ENCODE data around the gene SUN3. TPM values are rescaled to one million over a fixed set of nuclear protein-coding genes. Genes with fewer than 3 reads are reported as not detected.

The SUN3 gene
- total RNA-seq, 2 donors from 2014 or later = not detected

DNA sequence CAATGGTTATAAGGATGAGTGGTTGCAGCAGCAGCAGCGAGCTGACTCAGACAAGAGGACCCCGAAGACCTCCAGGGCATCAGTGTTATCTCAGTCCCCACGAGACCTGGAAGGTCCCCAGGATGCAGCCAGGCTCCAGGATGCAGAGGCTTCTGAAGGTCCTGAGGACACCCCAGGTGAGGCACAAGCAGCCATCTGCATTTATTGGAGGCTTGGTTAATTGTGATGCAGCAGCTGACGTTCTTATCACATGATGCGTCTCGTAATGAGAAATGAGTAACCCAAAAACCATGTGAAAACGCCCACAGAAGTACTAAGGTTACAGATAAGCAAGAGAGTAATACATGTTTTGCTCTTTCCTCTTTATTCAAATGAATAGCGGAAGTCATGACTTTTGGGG is 23.8 kb upstream of the SUN3 start:
- H3K36me3 Mint-ChIP-seq (ENCODE audit: low read depth) = no peaks in the 10 kb centered on the region
- Histone ChIP-seq H3K9ac (ENCODE audit: extremely low read depth, low read length, poor library complexity, severe bottlenecking) (no peak overlapping the region), H3K4me3 (ENCODE audit: low read length) (no peak overlapping the region), H3K36me3 (ENCODE audit: control insufficient read depth, insufficient read depth, low read length) (no peaks in the 10 kb centered on the region), H3K27ac (ENCODE audit: low read depth, low read length) (no peak overlapping the region), H3K9me3 (ENCODE audit: control insufficient read depth, low read length) (peaks cover 13% of the 10 kb centered on the region), H3K4me1 (ENCODE audit: control insufficient read depth, insufficient read depth, low read length) (no peaks in the 10 kb centered on the region), H3K27me3 (ENCODE audit: control insufficient read depth, insufficient read depth, low read length, poor library complexity, severe bottlenecking) (no peaks in the 10 kb centered on the region)
- H3K4me1 Mint-ChIP-seq = peaks cover 2% of the 10 kb centered on the region
- no peak overlapping the region for H3K4me3 Mint-ChIP-seq
- no peak for DNase-seq
- H3K9me3 Mint-ChIP-seq = peaks cover 8% of the 10 kb centered on the region
- no peak for TF ChIP-seq CTCF (conservative IDR thresholded peaks at IDR 0.05)
- no peak overlapping the region for H3K27ac Mint-ChIP-seq
- H3K27me3 Mint-ChIP-seq (ENCODE audit: insufficient read depth) = no peaks in the 10 kb centered on the region
- WGBS, 2 experiments (ENCODE audit: insufficient coverage in 1 of 2, insufficient read length in 1 of 2) = 78 to 91% methylated on average over 7 to 8 of the region's 8 CpGs

DNA sequence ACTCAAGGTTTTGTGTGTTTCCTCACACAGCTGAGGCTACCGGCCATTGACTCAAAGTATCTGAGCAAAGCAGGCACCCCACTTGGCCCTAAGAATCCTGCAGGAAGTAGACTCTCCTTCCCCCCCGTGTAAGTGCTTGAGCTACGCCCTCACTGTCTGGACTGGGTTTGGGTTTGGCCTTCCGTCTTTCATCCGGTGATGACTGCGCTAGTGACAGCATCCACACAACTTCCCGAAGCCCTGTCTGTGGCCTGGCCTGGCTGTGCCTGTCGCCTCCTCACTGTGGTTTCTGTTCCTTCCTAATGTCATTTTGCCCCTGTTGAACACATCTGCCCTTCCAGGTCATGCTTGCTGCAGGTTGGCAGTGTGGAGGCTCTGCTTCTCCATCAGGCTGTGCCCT is 20.9 kb upstream of the SUN3 start:
- H3K36me3 ChIP-seq (ENCODE audit: control insufficient read depth, insufficient read depth, low read length) = no peaks in the 10 kb centered on the region
- Mint-ChIP-seq H3K27ac (no peak overlapping the region), H3K36me3 (ENCODE audit: low read depth) (no peaks in the 10 kb centered on the region), H3K27me3 (ENCODE audit: insufficient read depth) (no peaks in the 10 kb centered on the region), H3K4me1 (peaks cover 2% of the 10 kb centered on the region), H3K4me3 (no peak overlapping the region), H3K9me3 (no peaks in the 10 kb centered on the region)
- no peaks in the 10 kb centered on the region for H3K4me1 ChIP-seq (ENCODE audit: control insufficient read depth, insufficient read depth, low read length)
- H3K27ac ChIP-seq (ENCODE audit: low read depth, low read length) = no peak overlapping the region
- DNase-seq = no peak
- TF ChIP-seq CTCF (conservative IDR thresholded peaks at IDR 0.05) = no peak
- no peaks in the 10 kb centered on the region for H3K27me3 ChIP-seq (ENCODE audit: control insufficient read depth, insufficient read depth, low read length, poor library complexity, severe bottlenecking)
- 89 to 92% methylated on average over 8 of the region's 8 CpGs for WGBS, 2 experiments (ENCODE audit: insufficient coverage in 1 of 2, insufficient read length in 1 of 2)
- H3K4me3 ChIP-seq (ENCODE audit: low read length) = no peak overlapping the region
- H3K9me3 ChIP-seq (ENCODE audit: control insufficient read depth, low read length) = no peaks in the 10 kb centered on the region
- no peak overlapping the region for H3K9ac ChIP-seq (ENCODE audit: extremely low read depth, low read length, poor library complexity, severe bottlenecking)

DNA sequence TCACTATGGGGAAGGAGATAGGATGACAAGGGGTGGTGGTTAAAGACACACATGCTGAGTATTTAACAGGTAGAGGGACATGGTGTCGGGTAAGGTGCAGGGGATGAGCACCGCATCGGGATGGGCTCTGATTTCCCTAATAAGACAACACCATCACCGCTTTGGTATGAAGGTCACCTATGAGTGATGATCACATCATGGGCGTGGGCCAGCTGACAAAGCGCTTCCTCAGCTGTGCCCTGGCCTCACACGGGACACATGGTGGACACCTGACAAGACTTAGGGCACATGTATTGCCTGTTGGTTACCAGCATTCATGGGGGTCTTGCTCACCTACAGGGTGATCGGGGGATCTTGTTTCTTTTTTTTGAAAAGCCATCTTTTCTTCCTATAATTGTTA is 19.2 kb upstream of the SUN3 start:
- 95 to 96% methylated on average over 8 of the region's 8 CpGs for WGBS, 2 experiments (ENCODE audit: insufficient coverage in 1 of 2, insufficient read length in 1 of 2)
- no peak for TF ChIP-seq CTCF (conservative IDR thresholded peaks at IDR 0.05)
- DNase-seq = no peak
- Mint-ChIP-seq H3K4me3 (no peak overlapping the region), H3K27me3 (ENCODE audit: insufficient read depth) (no peaks in the 10 kb centered on the region), H3K9me3 (no peaks in the 10 kb centered on the region), H3K27ac (no peak overlapping the region), H3K36me3 (ENCODE audit: low read depth) (no peaks in the 10 kb centered on the region), H3K4me1 (peaks cover 2% of the 10 kb centered on the region)
- Histone ChIP-seq H3K27ac (ENCODE audit: low read depth, low read length) (no peak overlapping the region), H3K36me3 (ENCODE audit: control insufficient read depth, insufficient read depth, low read length) (no peaks in the 10 kb centered on the region), H3K4me3 (ENCODE audit: low read length) (no peak overlapping the region), H3K9me3 (ENCODE audit: control insufficient read depth, low read length) (no peaks in the 10 kb centered on the region), H3K9ac (ENCODE audit: extremely low read depth, low read length, poor library complexity, severe bottlenecking) (no peak overlapping the region), H3K4me1 (ENCODE audit: control insufficient read depth, insufficient read depth, low read length) (no peaks in the 10 kb centered on the region), H3K27me3 (ENCODE audit: control insufficient read depth, insufficient read depth, low read length, poor library complexity, severe bottlenecking) (no peaks in the 10 kb centered on the region)
